ENCODE data around the gene HS6ST3.

The HS6ST3 gene

GRCh38 chr13:96398486-96398885, 308.6 kb downstream of the HS6ST3 start:
- no peak for TF ChIP-seq EZH2phosphoT487 (IDR thresholded peaks at IDR 0.05; ENCODE audit: low read depth)
- TF ChIP-seq, protein P1, sequence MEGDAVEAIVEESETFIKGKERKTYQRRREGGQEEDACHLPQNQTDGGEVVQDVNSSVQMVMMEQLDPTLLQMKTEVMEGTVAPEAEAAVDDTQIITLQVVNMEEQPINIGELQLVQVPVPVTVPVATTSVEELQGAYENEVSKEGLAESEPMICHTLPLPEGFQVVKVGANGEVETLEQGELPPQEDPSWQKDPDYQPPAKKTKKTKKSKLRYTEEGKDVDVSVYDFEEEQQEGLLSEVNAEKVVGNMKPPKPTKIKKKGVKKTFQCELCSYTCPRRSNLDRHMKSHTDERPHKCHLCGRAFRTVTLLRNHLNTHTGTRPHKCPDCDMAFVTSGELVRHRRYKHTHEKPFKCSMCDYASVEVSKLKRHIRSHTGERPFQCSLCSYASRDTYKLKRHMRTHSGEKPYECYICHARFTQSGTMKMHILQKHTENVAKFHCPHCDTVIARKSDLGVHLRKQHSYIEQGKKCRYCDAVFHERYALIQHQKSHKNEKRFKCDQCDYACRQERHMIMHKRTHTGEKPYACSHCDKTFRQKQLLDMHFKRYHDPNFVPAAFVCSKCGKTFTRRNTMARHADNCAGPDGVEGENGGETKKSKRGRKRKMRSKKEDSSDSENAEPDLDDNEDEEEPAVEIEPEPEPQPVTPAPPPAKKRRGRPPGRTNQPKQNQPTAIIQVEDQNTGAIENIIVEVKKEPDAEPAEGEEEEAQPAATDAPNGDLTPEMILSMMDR (IDR thresholded peaks at IDR 0.05; ENCODE audit: low read depth, low read length), result no peak
- no peaks in the 10 kb centered on the region for H3K9me3 ChIP-seq (ENCODE audit: insufficient read depth, low read length)

GRCh38 chr13:96403241-96403640, 313.3 kb downstream of the HS6ST3 start:
- TF ChIP-seq, protein P1 (IDR thresholded peaks at IDR 0.05; ENCODE audit: low read depth, low read length), result no peak
- no peak for TF ChIP-seq EZH2phosphoT487 (IDR thresholded peaks at IDR 0.05; ENCODE audit: low read depth)
- no peaks in the 10 kb centered on the region for H3K27me3 ChIP-seq (ENCODE audit: low read depth, low read length)
- H3K36me3 ChIP-seq (replicated peaks; ENCODE audit: low read depth, low read length), result no peaks in the 10 kb centered on the region
- H3K4me1 ChIP-seq (ENCODE audit: low read length), result no peaks in the 10 kb centered on the region
- no peak overlapping the region for H3K4me2 ChIP-seq (ENCODE audit: low read length)
- H3K79me2 ChIP-seq (ENCODE audit: low read length), result no peaks in the 10 kb centered on the region
- no peak overlapping the region for H2AFZ ChIP-seq (ENCODE audit: low read depth, low read length)
- H3K9ac ChIP-seq (ENCODE audit: low read length), result no peak overlapping the region
- H3K4me3 ChIP-seq (ENCODE audit: low read length), result no peak overlapping the region
- H4K20me1 ChIP-seq (ENCODE audit: insufficient read depth, low read length), result no peaks in the 10 kb centered on the region
- H3K9me3 ChIP-seq (ENCODE audit: insufficient read depth, low read length), result no peaks in the 10 kb centered on the region
- no peak overlapping the region for H3K27ac ChIP-seq (ENCODE audit: low read length)

More at GRCh38 chr13:96398486-96398885, 308.6 kb downstream of the HS6ST3 start:
- Histone ChIP-seq H3K4me1 (ENCODE audit: low read length) (no peaks in the 10 kb centered on the region), H3K9ac (ENCODE audit: low read length) (no peak overlapping the region), H3K4me3 (ENCODE audit: low read length) (no peak overlapping the region), H4K20me1 (ENCODE audit: insufficient read depth, low read length) (no peaks in the 10 kb centered on the region), H3K4me2 (ENCODE audit: low read length) (no peak overlapping the region), H3K36me3 (replicated peaks; ENCODE audit: low read depth, low read length) (no peaks in the 10 kb centered on the region), H2AFZ (ENCODE audit: low read depth, low read length) (no peak overlapping the region), H3K79me2 (ENCODE audit: low read length) (no peaks in the 10 kb centered on the region), H3K27me3 (ENCODE audit: low read depth, low read length) (no peaks in the 10 kb centered on the region), H3K27ac (ENCODE audit: low read length) (no peak overlapping the region)

DNA sequence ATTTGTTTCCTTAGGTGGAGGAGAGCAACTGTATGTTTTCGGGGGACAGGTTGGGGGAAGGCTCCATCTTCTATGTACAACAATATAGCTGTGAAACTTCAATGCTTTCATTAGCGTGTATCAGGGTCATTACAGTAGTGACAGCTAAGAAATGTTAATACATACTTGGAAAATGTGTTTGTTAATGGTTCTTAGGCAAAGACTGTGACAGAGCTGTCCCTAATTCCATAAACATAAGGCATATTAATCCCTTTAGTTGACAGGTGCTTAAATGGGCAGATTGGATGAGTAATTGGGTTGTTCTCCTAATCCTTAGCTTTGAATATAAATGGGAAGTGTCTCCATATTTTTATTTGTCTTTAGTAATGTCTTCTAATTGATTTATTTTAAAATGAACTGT, 313.7 kb downstream of the HS6ST3 start:
- Histone ChIP-seq H3K9ac (ENCODE audit: low read length) (no peak overlapping the region), H3K4me2 (ENCODE audit: low read length) (no peak overlapping the region), H3K27ac (ENCODE audit: low read length) (no peak overlapping the region), H3K4me1 (ENCODE audit: low read length) (no peaks in the 10 kb centered on the region), H3K79me2 (ENCODE audit: low read length) (no peaks in the 10 kb centered on the region), H4K20me1 (ENCODE audit: insufficient read depth, low read length) (no peaks in the 10 kb centered on the region), H2AFZ (ENCODE audit: low read depth, low read length) (no peak overlapping the region), H3K4me3 (ENCODE audit: low read length) (no peak overlapping the region), H3K36me3 (replicated peaks; ENCODE audit: low read depth, low read length) (no peaks in the 10 kb centered on the region), H3K27me3 (ENCODE audit: low read depth, low read length) (no peaks in the 10 kb centered on the region), H3K9me3 (ENCODE audit: insufficient read depth, low read length) (no peaks in the 10 kb centered on the region)
- TF ChIP-seq EZH2phosphoT487 (IDR thresholded peaks at IDR 0.05; ENCODE audit: low read depth), result no peak
- TF ChIP-seq, protein P1 (IDR thresholded peaks at IDR 0.05; ENCODE audit: low read depth, low read length), result no peak

- TF ChIP-seq EZH2phosphoT487 (IDR thresholded peaks at IDR 0.05; ENCODE audit: low read depth), result no peak
- TF ChIP-seq, protein P1 (IDR thresholded peaks at IDR 0.05; ENCODE audit: low read depth, low read length), result no peak
- peaks cover 3% of the 10 kb centered on the region; the same call in 1 of the 2 replicates for H3K4me1 ChIP-seq (ENCODE audit: low read length)
- H3K27me3 ChIP-seq (ENCODE audit: low read depth, low read length), result no peaks in the 10 kb centered on the region
- H4K20me1 ChIP-seq (ENCODE audit: insufficient read depth, low read length), result no peaks in the 10 kb centered on the region
- no peak overlapping the region for H3K4me3 ChIP-seq (ENCODE audit: low read length)
- no peak overlapping the region for H3K27ac ChIP-seq (ENCODE audit: low read length)
- H3K36me3 ChIP-seq (replicated peaks; ENCODE audit: low read depth, low read length), result no peaks in the 10 kb centered on the region
- no peak overlapping the region for H3K9ac ChIP-seq (ENCODE audit: low read length)
- no peaks in the 10 kb centered on the region for H3K79me2 ChIP-seq (ENCODE audit: low read length)
- H3K9me3 ChIP-seq (ENCODE audit: insufficient read depth, low read length), result no peaks in the 10 kb centered on the region
- H2AFZ ChIP-seq (ENCODE audit: low read depth, low read length), result no peak overlapping the region
- H3K4me2 ChIP-seq (ENCODE audit: low read length), result no peak overlapping the region
These were observed 326.0 kb downstream of the HS6ST3 start for GRCh38 chr13:96415831-96416385.

Measured in OCI-LY3 (cell line).